BE2C (cell line): Measurements from ENCODE around the gene NXT2. TPM values are rescaled to one million over a fixed set of nuclear protein-coding genes. Genes with fewer than 3 reads are reported as not detected.
A peak's percentile ranks its signal among the peaks of the same experiment; 100 is the strongest.

Experiments
- DNase-seq: peaks from one replicate; pipeline ENCODE4 v3.0.0-alpha.2; 2020
- H3K27me3 ChIP-seq: fragments of 250-450 bp; sonication (Bioruptor Pico); 2 replicates; pipeline ENCODE4 v1.5.1; 2020; ENCODE audit warnings: mild to moderate bottlenecking
- H3K36me3 ChIP-seq: fragments of 250-450 bp; sonication (Bioruptor Pico); 2 replicates; pipeline ENCODE4 v1.5.1; 2020; ENCODE audit warnings: mild to moderate bottlenecking
- H3K4me1 ChIP-seq: fragments of 250-450 bp; sonication (Bioruptor Pico); 2 replicates; pipeline ENCODE4 v1.5.1; 2020
- H3K4me3 ChIP-seq: 2 replicates; pipeline ENCODE4 v1.5.1; 2011; ENCODE audit warnings: low read depth, low read length
- H3K9me3 ChIP-seq: fragments of 250-450 bp; sonication (Bioruptor Pico); 2 replicates; pipeline ENCODE4 v1.5.1; 2020
- CTCF ChIP-seq: IDR thresholded peaks from 2 replicates; pipeline ENCODE4 v1.5.1; 2012; ENCODE audit warnings: mild to moderate bottlenecking, low read depth, low read length
- polyA plus RNA-seq: library from polyadenylated mRNA; unstranded; fragments of >200 nt; gene quantifications from one replicate; pipeline ENCODE4 v1.2.1, GENCODE V29; 2012; ENCODE audit warnings: low read depth, missing spikeins; ENCODE audit not compliant: insufficient read length, insufficient read depth

The NXT2 gene
- 2.5 TPM for polyA plus RNA-seq

- H3K36me3 ChIP-seq, result no peaks in the 10 kb centered on the region
- H3K27me3 ChIP-seq, result no peaks in the 10 kb centered on the region
- no peak for TF ChIP-seq CTCF
- DNase-seq, result peak; percentile 90
- H3K4me3 ChIP-seq, result peak within 1 kb of the TSS; percentile 69
- H3K9me3 ChIP-seq, result no peaks in the 10 kb centered on the region
- H3K4me1 ChIP-seq, result no peaks in the 10 kb centered on the region
These were observed at the start of gene NXT2 for GRCh38 chrX:109536439-109537323. Gene NXT2, plus strand, starts transcription at chrX:109536844. Its CDS starts 163 bp downstream, at chrX:109537007.

- Histone ChIP-seq H3K27me3 (no peaks in the 10 kb centered on the region), H3K4me3 (no peak overlapping the region), H3K36me3 (no peaks in the 10 kb centered on the region), H3K4me1 (no peaks in the 10 kb centered on the region), H3K9me3 (no peaks in the 10 kb centered on the region)
- no peak for DNase-seq
- no peak for TF ChIP-seq CTCF
These were observed 49.0 kb upstream of the NXT2 start for GRCh38 chrX:109487640-109488039.

- DNase-seq, result no peak
- no peaks in the 10 kb centered on the region for H3K27me3 ChIP-seq
- H3K36me3 ChIP-seq, result no peaks in the 10 kb centered on the region
- no peak overlapping the region for H3K4me3 ChIP-seq
- TF ChIP-seq CTCF, result no peak
- H3K4me1 ChIP-seq, result no peaks in the 10 kb centered on the region
- no peaks in the 10 kb centered on the region for H3K9me3 ChIP-seq
These were observed 47.5 kb upstream of the NXT2 start for GRCh38 chrX:109489174-109489573.

GRCh38 chrX:109498434-109498833, 38.2 kb upstream of the NXT2 start:
- no peak for DNase-seq
- Histone ChIP-seq H3K9me3 (no peaks in the 10 kb centered on the region), H3K4me1 (no peaks in the 10 kb centered on the region), H3K4me3 (no peak overlapping the region), H3K36me3 (no peaks in the 10 kb centered on the region), H3K27me3 (no peaks in the 10 kb centered on the region)
- TF ChIP-seq CTCF, result no peak

- Histone ChIP-seq H3K4me3 (no peak overlapping the region), H3K9me3 (no peaks in the 10 kb centered on the region), H3K4me1 (no peaks in the 10 kb centered on the region), H3K27me3 (no peaks in the 10 kb centered on the region), H3K36me3 (no peaks in the 10 kb centered on the region)
- no peak for TF ChIP-seq CTCF
- DNase-seq, result no peak
These were observed 35.5 kb upstream of the NXT2 start for GRCh38 chrX:109501176-109501575.

- H3K4me1 ChIP-seq, result no peaks in the 10 kb centered on the region
- no peak overlapping the region for H3K4me3 ChIP-seq
- no peaks in the 10 kb centered on the region for H3K36me3 ChIP-seq
- no peaks in the 10 kb centered on the region for H3K27me3 ChIP-seq
- DNase-seq, result no peak
- no peak for TF ChIP-seq CTCF
- H3K9me3 ChIP-seq, result no peaks in the 10 kb centered on the region
These were observed 27.7 kb upstream of the NXT2 start for GRCh38 chrX:109508915-109509314.
